NB4 (cell line): ENCODE measurements around the gene PRCC.

ENCODE experiments used
- POLR2A ChIP-seq: IDR thresholded peaks from 2 replicates; pipeline ENCODE4 v1.6.1; 2011; ENCODE audit warnings: mild to moderate bottlenecking; ENCODE audit not compliant: insufficient read length; ENCODE audit errors: extremely low read depth
- TF ChIP-seq, protein P1 (sequence below): IDR thresholded peaks from one replicate; pipeline ENCODE4 v1.5.1; 2012; ENCODE audit warnings: low read depth, low read length

DNA sequence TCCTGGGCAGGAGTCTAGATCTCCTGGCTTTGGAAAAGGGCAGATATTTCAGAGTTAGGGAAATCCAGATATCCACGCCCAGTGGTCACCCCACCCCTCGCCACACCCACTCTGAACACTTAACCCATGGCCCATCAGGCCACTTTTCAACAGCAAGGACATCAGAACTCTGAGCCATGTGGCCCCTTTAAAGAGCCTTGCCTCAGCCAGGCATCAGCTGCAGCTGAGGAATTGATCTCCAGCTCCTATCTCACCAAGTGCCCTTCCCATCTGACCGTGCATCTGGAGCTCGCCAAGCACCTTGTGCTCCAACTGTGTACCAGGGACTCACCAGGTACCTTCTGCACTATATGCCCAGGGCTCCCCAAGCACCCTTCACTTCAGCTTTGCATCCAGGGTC, 69.6 kb downstream of the PRCC start:
- TF ChIP-seq, protein P1, sequence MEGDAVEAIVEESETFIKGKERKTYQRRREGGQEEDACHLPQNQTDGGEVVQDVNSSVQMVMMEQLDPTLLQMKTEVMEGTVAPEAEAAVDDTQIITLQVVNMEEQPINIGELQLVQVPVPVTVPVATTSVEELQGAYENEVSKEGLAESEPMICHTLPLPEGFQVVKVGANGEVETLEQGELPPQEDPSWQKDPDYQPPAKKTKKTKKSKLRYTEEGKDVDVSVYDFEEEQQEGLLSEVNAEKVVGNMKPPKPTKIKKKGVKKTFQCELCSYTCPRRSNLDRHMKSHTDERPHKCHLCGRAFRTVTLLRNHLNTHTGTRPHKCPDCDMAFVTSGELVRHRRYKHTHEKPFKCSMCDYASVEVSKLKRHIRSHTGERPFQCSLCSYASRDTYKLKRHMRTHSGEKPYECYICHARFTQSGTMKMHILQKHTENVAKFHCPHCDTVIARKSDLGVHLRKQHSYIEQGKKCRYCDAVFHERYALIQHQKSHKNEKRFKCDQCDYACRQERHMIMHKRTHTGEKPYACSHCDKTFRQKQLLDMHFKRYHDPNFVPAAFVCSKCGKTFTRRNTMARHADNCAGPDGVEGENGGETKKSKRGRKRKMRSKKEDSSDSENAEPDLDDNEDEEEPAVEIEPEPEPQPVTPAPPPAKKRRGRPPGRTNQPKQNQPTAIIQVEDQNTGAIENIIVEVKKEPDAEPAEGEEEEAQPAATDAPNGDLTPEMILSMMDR = no peak
- TF ChIP-seq POLR2A = no peak
